Ureter (tissue), 1 donor: ENCODE data around the gene MSTO1. TPM values are rescaled to one million over a fixed set of nuclear protein-coding genes. Genes with fewer than 3 reads are reported as not detected.
"Not testable (repeated sequence)": the region's sequence is repeated elsewhere in the genome, so short reads cannot be mapped to it uniquely, and the experiment has no call there.

Source experiments
- DNase-seq: peaks from one replicate; pipeline ENCODE4 v3.0.0-alpha.2; 2020; ENCODE audit warnings: low spot score
- total RNA-seq: library from RNA; stranded (reverse); gene quantifications from one replicate; pipeline ENCODE4 v1.2.4, GENCODE V29; 2023
- donor health status: DM: yes; HTN: yes; CAD: no.

The MSTO1 gene
- total RNA-seq, 1 donor from 2014 or later: 80.0 TPM

DNA sequence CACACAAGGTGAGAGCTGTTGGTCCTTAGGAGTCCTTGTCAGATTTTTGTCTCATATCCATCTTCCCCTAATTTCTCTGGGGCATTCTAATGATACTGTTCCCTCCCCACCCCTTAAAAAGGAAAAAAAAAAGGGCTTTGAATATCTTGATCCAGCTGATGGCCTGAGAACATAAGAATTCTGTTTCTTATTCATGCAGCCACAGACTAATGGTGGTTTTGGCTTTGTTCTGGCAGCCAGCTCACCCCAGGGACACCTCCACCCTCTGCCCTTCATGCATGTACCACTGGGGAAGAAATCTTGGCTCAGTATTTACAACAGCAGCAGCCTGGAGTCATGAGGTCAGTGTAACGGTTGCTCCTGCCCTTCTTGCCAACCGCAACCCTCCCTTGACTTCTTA, 3.2 kb downstream of the MSTO1 start:
- DNase-seq: not testable (repeated sequence)

DNA sequence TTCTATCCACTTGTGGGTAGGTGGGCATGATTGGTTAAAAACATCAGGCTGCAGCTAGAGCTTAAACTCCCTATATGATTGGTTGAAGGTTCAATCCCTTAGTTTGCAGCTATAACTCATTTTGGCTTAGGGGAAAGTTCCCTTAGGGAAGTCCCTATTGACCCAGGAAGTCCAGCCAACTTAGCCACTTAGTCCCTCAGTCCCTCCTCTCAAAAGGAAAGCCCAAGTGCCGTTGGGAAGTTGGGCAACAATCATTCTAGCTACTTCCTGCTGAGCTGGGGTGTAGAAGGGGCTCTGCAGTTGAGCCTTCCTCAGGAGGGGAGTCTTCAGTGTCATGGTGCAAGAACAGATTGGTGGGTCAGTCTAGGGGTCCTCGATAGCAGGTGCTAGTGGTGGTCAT, 12.2 kb downstream of the MSTO1 start:
- no peak for DNase-seq

DNA sequence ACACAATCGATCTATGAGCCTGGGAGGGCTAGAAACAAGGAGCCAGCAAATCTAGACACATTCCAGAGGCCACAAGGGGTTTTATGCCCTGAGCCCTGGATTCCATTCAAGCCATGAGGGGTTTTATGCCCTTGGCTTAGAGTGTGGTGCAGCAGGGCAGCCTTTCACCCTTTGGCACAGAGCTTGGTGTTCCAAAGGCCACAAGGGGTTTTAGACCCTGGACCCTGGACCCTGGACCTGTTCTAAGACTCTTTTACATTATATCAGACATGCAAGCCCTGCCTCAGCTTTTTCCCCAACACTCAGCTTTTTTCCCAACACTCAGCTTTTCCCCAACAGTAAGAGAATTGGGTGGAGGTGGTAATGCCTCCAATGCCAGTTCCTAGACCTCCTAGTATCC, 13.3 kb downstream of the MSTO1 start:
- no peak for DNase-seq

GRCh38 chr1:155626428-155626827, 16.4 kb downstream of the MSTO1 start:
- not testable (repeated sequence) for DNase-seq

GRCh38 chr1:155636397-155637153, 26.6 kb downstream of the MSTO1 start:
- DNase-seq: no peak

- no peak for DNase-seq
These were observed 30.3 kb downstream of the MSTO1 start for GRCh38 chr1:155640367-155640766.

- not testable (repeated sequence) for DNase-seq
These were observed 32.7 kb downstream of the MSTO1 start for GRCh38 chr1:155642559-155643180.

DNA sequence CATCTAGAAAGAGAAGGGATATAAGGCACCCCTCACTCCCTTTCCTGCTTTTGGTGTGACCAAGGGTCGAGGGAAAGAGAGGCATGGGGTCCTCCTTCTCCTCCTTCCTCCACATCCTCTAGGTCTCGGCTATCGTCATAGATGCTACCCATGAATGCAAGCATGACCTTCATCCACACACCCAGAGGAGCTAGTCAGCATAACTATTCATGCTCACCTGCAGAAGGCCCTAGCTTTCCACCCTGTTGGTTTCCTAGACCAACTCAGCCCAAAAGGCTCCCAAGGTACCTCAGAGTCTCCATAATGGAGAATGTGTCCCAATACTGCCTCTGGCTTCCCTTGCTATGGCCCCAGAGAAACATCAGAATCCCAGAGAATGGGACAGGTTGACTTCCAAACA, 33.2 kb downstream of the MSTO1 start:
- DNase-seq: no peak

DNA sequence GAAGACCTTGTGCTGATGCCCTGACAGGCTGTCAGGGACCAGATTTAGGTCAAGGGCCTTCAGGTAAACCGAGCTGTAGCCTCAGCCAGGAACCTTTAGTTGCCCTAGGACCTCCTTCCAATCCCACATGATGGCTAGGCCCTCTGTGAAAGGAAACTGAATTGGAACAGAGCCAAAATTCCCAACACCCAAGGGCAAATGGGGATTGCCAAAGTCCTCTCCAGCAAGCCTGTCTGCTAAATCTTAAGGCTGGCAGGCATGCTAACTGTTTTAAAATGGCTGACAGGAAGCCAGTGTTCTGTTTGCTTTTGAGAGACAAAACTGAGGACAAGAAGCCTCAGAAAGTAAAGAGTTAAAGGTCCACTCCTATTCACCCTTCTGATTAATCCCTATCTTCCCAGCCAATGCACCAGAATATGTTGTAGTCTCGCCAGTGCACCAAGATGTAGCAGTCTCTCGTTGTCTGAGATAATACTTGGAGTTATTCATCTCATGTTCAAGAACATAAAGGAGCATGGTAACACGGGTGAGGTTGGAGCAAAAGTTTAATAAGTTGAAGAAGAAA, 35.1 kb downstream of the MSTO1 start:
- DNase-seq: no peak

GRCh38 chr1:155645648-155646047, 35.6 kb downstream of the MSTO1 start:
- DNase-seq: no peak

- no peak for DNase-seq
These were observed 36.3 kb downstream of the MSTO1 start for GRCh38 chr1:155646307-155646706.

DNA sequence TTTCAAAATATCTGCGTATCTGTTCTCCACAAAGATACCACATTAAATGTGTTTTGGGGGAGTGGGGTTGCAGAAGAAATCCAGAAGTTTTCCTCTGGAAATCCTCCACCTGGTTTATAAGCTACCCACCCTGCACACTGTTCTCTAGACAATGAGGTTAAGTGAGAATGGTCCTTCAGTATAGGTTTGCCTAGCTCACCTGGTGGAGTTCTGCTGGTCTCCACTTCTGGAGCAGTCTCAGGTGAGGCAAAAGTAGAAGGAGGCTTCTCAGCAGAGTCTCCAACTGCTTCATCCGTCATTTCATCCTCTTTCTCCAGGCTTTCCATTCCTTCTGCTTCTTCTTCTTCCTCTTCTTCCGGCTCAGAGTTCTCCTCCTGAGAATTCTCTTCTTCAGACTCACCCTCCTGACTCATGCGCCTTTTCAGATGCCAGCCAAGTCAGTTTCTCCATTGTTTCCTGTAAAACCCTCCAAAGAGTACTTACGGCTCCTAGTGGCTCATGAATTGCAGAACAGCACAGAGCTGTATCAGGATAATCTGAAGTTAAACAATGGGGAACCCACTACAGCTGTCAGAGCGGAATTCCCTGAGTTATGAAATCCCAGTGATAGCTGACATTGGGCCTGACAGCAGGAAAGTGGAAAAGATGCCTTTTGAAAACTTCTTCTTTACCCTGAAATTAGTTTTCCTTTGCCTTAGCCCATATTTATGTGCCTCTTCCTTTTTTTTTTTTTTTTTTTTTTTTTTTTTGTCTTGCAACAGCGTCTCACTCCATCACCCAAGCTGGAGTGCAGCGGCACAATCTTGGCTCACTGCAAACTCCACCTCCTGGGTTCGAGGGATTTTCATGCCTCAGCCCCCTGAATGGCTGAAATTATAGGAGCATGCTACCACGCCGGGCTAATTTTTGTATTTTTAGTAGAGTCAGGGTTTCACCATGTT, 38.5 kb downstream of the MSTO1 start:
- no peak for DNase-seq

DNA sequence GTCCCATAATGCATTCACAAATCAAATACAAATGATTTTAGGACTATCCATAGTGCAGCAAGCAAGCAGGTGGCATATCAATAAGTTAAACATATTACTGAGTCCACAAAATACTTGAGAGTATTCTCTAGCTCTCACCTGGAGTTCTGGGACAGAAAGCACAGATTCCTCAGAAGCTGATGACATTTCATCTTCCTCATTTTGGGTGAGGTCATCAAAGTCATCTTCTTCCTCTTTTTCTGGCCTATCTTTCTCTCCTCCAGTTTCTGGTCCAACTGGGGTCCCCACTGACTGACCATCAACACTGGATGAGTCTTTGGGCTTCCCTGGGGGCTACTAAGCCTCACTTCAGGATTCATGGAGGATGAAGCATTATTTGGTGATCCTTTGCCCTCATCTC, 39.7 kb downstream of the MSTO1 start:
- no peak for DNase-seq

DNA sequence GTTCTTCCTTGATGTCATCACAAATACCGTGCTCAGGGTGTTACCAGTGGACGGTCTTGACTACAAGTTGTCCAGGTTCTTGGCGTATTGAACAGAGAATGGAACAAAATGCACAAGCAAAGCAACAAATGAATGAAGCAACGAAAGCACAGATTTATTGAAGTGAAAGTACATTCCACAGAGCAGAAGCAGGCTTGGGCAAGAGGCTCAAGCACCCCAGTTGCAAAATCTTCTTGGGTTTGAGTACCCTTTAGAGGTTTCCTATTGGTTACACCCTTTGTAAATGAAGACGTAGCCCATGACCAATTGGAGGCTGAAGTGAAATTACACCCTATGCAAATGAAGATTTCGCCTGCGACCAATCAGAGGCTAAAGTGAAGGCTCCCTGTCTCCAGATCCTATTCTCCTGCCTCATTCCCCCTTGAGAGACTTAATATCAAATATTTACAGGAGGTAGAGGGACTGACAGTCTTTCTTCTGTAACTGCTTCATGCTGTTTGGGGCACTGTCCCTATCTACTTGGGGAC, 40.3 kb downstream of the MSTO1 start:
- DNase-seq: no peak

GRCh38 chr1:155651861-155652661, 42.0 kb downstream of the MSTO1 start:
- DNase-seq: no peak

- DNase-seq: no peak
These were observed 42.9 kb downstream of the MSTO1 start for GRCh38 chr1:155652951-155653350.

GRCh38 chr1:155657463-155657862, 47.4 kb downstream of the MSTO1 start:
- DNase-seq: no peak

DNA sequence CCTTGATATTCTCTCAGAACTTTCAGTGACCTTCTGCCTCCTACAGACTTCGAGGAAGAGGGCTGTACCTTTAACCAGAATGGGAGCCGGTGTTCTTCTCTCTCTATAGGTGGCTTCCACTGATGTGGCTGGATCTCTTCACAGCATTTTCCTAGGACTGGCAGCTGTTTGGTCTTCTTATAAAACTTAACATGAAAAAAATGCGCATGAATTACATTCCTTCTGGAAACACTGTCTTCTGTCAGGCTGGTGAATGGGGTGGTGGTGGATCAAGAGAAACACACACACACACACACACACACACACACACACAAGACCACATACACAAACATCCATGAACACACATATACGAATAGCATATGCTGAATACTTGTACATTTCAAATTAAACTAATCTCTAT, 51.2 kb downstream of the MSTO1 start:
- DNase-seq: not testable (repeated sequence)
